ENCODE measurements around the gene CHD1.

DNA sequence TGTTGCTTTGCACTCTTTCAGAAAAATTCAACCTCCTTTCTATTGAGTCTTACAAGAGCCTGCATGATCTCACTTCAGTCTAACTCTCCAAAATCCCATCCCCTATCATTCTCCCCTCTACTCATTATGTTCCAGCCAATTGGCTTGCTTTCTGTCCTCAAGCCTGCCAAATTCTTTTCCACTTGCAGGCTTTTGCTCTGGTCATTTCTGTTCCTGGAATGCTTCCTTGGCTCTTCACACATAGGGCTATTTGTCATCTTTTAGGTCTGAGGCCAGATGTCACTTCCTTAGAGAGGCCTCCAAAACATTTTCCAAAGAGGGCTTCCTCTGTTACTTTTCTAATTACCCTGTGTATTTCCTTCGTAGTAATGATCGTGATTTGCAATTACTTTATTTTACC lies 11.8 kb upstream of the CHD1 start:
- TF ChIP-seq, protein P1, sequence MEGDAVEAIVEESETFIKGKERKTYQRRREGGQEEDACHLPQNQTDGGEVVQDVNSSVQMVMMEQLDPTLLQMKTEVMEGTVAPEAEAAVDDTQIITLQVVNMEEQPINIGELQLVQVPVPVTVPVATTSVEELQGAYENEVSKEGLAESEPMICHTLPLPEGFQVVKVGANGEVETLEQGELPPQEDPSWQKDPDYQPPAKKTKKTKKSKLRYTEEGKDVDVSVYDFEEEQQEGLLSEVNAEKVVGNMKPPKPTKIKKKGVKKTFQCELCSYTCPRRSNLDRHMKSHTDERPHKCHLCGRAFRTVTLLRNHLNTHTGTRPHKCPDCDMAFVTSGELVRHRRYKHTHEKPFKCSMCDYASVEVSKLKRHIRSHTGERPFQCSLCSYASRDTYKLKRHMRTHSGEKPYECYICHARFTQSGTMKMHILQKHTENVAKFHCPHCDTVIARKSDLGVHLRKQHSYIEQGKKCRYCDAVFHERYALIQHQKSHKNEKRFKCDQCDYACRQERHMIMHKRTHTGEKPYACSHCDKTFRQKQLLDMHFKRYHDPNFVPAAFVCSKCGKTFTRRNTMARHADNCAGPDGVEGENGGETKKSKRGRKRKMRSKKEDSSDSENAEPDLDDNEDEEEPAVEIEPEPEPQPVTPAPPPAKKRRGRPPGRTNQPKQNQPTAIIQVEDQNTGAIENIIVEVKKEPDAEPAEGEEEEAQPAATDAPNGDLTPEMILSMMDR (IDR thresholded peaks at IDR 0.05), result no peak
- no peak for TF ChIP-seq POLR2AphosphoS5 (IDR thresholded peaks at IDR 0.05)

All from breast epithelium (tissue), 3 donors.